ENCODE measurements around the gene DSP.
A peak's percentile ranks its signal among the peaks of the same experiment; 100 is the strongest.

DSP gene

GRCh38 chr6:7615611-7616383 is 74.3 kb downstream of the DSP start:
- DNase-seq: peak; percentile 34 to 69

- DNase-seq: peak; percentile 24 to 42
Measured at GRCh38 chr6:7617801-7618764, 76.6 kb downstream of the DSP start.

GRCh38 chr6:7621761-7622160 is 80.3 kb downstream of the DSP start:
- DNase-seq: no peak

- peak; percentile 15 to 19 for DNase-seq
Measured at GRCh38 chr6:7624796-7625710, 83.6 kb downstream of the DSP start.

GRCh38 chr6:7628479-7628878 is 87.0 kb downstream of the DSP start:
- no peak for DNase-seq

GRCh38 chr6:7628909-7629308 is 87.4 kb downstream of the DSP start:
- no peak for DNase-seq

- no peak for DNase-seq
Measured at GRCh38 chr6:7629321-7629720, 87.8 kb downstream of the DSP start.

GRCh38 chr6:7630792-7631191 is 89.3 kb downstream of the DSP start:
- DNase-seq: no peak

- DNase-seq: peak; percentile 43 to 45
Measured at GRCh38 chr6:7631466-7631865, 90.0 kb downstream of the DSP start.

GRCh38 chr6:7632501-7633290 is 91.2 kb downstream of the DSP start:
- no peak for DNase-seq

- DNase-seq: no peak
Measured at GRCh38 chr6:7633361-7633760, 91.9 kb downstream of the DSP start.

- no peak for DNase-seq
Measured at GRCh38 chr6:7636151-7636550, 94.7 kb downstream of the DSP start.

Measured in NCI-H526 (cell line).